Mesenteric fat pad (tissue), 1 donor: ENCODE results near the gene SGCA. TPM values are rescaled to one million over a fixed set of nuclear protein-coding genes. Genes with fewer than 3 reads are reported as not detected.
A peak's percentile ranks its signal among the peaks of the same experiment; 100 is the strongest.

Source experiments
- DNase-seq: peaks from one replicate; pipeline ENCODE4 v3.0.0-alpha.2; 2020; ENCODE audit warnings: low spot score
- total RNA-seq: library from RNA; stranded (reverse); fragmentation: NEBNext Ultra II Directional; extraction: Animal tissue kit (Norgen Biotek cat#: 25700); gene quantifications from one replicate; pipeline ENCODE4 v1.2.1, GENCODE V29; 2021
- donor health status: DM: yes; HTN: yes; CAD: no.

SGCA gene
- total RNA-seq, 1 donor from 2014 or later: 0.32 TPM

GRCh38 chr17:50133769-50134099, 32.1 kb upstream of the SGCA start:
- no peak for DNase-seq

GRCh38 chr17:50134206-50135110, 31.3 kb upstream of the SGCA start:
- no peak for DNase-seq

- DNase-seq: no peak
Measured at GRCh38 chr17:50135316-50136095, 30.3 kb upstream of the SGCA start.

GRCh38 chr17:50136096-50136687, 29.6 kb upstream of the SGCA start:
- no peak for DNase-seq

- no peak for DNase-seq
Measured at GRCh38 chr17:50137042-50137441, 28.8 kb upstream of the SGCA start.

- DNase-seq: no peak
Measured at GRCh38 chr17:50139185-50139783, 26.5 kb upstream of the SGCA start.

GRCh38 chr17:50139950-50140885, 25.6 kb upstream of the SGCA start:
- peak; percentile 93 for DNase-seq

- DNase-seq: no peak
Measured at GRCh38 chr17:50141026-50141744, 24.6 kb upstream of the SGCA start.

GRCh38 chr17:50141745-50142110, 24.1 kb upstream of the SGCA start:
- no peak for DNase-seq

GRCh38 chr17:50143461-50144176, 22.2 kb upstream of the SGCA start:
- no peak for DNase-seq

- no peak for DNase-seq
Measured at GRCh38 chr17:50144355-50144754, 21.4 kb upstream of the SGCA start.

- DNase-seq: no peak
Measured at GRCh38 chr17:50144845-50145531, 20.8 kb upstream of the SGCA start.

GRCh38 chr17:50145532-50146229, 20.1 kb upstream of the SGCA start:
- no peak for DNase-seq

GRCh38 chr17:50146230-50146926, 19.4 kb upstream of the SGCA start:
- DNase-seq: no peak

- no peak for DNase-seq
Measured at GRCh38 chr17:50146927-50147665, 18.7 kb upstream of the SGCA start.

- no peak for DNase-seq
Measured at GRCh38 chr17:50147841-50148225, 18.0 kb upstream of the SGCA start.
